Measurements from ENCODE around the gene DDIT4. TPM values are rescaled to one million over a fixed set of nuclear protein-coding genes. Genes with fewer than 3 reads are reported as not detected.
A peak's percentile ranks its signal among the peaks of the same experiment; 100 is the strongest.

The DDIT4 gene
- total RNA-seq, 4 donors from 2014 or later, result 274 to 929 (median 421) TPM

- intact Hi-C loops (cut with DNase I; ENCODE audit: low total_unique reads), result no loop called here
- TF ChIP-seq CTCF (IDR thresholded peaks at IDR 0.05) (no peak), POLR2A (IDR thresholded peaks at IDR 0.05) (no peak)
- no peak overlapping the region for H3K4me3 ChIP-seq (ENCODE audit: low read depth, poor library complexity, severe bottlenecking)
- DNase-seq (ENCODE audit: low spot score in 2 of 2), result no peak
- WGBS, 2 donors, result 77 to 82% methylated on average over 7 of the region's 7 CpGs
Measured at GRCh38 chr10:72253578-72253977, 20.1 kb upstream of the DDIT4 start.

GRCh38 chr10:72254813-72255568 lies 18.7 kb upstream of the DDIT4 start:
- WGBS, 2 donors, result 6 to 15% methylated on average over 13 to 15 of the region's 15 CpGs
- no peak overlapping the region for H3K4me3 ChIP-seq (ENCODE audit: low read depth, poor library complexity, severe bottlenecking)
- peak; percentile 94 to 98 for DNase-seq (ENCODE audit: low spot score in 2 of 2)
- intact Hi-C loops (cut with DNase I; ENCODE audit: low total_unique reads), result no loop called here
- no peak for TF ChIP-seq CTCF (IDR thresholded peaks at IDR 0.05)
- no peak for TF ChIP-seq POLR2A (IDR thresholded peaks at IDR 0.05)

- intact Hi-C loops (cut with DNase I; ENCODE audit: low total_unique reads), result no loop called here
- H3K4me3 ChIP-seq (ENCODE audit: low read depth, poor library complexity, severe bottlenecking), result no peak overlapping the region
- WGBS, 2 donors, result 51 to 70% methylated on average over 6 of the region's 6 CpGs
- TF ChIP-seq POLR2A (IDR thresholded peaks at IDR 0.05) (no peak), CTCF (IDR thresholded peaks at IDR 0.05) (no peak)
- DNase-seq (ENCODE audit: low spot score in 2 of 2), result no peak
Measured at GRCh38 chr10:72255977-72256729, 17.6 kb upstream of the DDIT4 start.

GRCh38 chr10:72257051-72257892 lies 16.5 kb upstream of the DDIT4 start:
- no peak for DNase-seq (ENCODE audit: low spot score in 2 of 2)
- 70 to 79% methylated on average over 8 of the region's 8 CpGs for WGBS, 2 donors
- TF ChIP-seq CTCF (IDR thresholded peaks at IDR 0.05) (no peak), POLR2A (IDR thresholded peaks at IDR 0.05) (no peak)
- intact Hi-C loops (cut with DNase I; ENCODE audit: low total_unique reads), result no loop called here
- no peak overlapping the region for H3K4me3 ChIP-seq (ENCODE audit: low read depth, poor library complexity, severe bottlenecking)

GRCh38 chr10:72258617-72259016 lies 15.1 kb upstream of the DDIT4 start:
- H3K4me3 ChIP-seq (ENCODE audit: low read depth, poor library complexity, severe bottlenecking), result no peak overlapping the region
- intact Hi-C loops (cut with DNase I; ENCODE audit: low total_unique reads), result no loop called here
- TF ChIP-seq POLR2A (IDR thresholded peaks at IDR 0.05) (no peak), CTCF (IDR thresholded peaks at IDR 0.05) (no peak)
- no peak for DNase-seq (ENCODE audit: low spot score in 2 of 2)
- 88 to 97% methylated on average over 4 of the region's 4 CpGs for WGBS, 2 donors

All from lower leg skin (tissue), 4 donors.